SKM-1 treated with dmso at 0.1 percent for 144 hours (cell line): ENCODE data around the gene ATP2B2.
A peak's percentile ranks its signal among the peaks of the same experiment; 100 is the strongest.

Experiments used
- DNase-seq: peaks from one replicate; lab custom pipeline; 2025; ENCODE audit not compliant: unreplicated experiment; lab: John Stamatoyannopoulos, UW

Gene ATP2B2

GRCh38 chr3:10334459-10334858, 170.9 kb downstream of the ATP2B2 start:
- DNase-seq: no peak

GRCh38 chr3:10334042-10334441, 171.3 kb downstream of the ATP2B2 start:
- no peak for DNase-seq

DNA sequence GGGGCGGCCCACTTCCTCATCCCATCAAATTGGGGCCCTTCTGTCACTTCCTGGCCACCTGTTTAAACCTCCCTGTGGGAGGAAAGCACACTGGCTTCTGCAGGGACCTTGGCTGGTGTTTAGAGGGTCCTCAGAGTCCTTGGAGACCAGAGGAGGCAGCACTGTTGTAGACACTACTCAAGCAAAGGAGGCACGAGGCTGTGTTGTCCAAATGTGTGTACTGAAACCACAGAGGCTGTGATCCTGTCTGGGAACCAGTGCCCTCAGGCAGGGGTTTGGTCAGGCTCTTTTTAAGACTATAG, 172.1 kb downstream of the ATP2B2 start:
- DNase-seq: no peak

- no peak for DNase-seq
These were observed 172.7 kb downstream of the ATP2B2 start for GRCh38 chr3:10332481-10333348.

- no peak for DNase-seq
These were observed 174.1 kb downstream of the ATP2B2 start for GRCh38 chr3:10331320-10331719.

GRCh38 chr3:10330319-10330718, 175.1 kb downstream of the ATP2B2 start:
- no peak for DNase-seq

- DNase-seq: no peak
These were observed 175.8 kb downstream of the ATP2B2 start for GRCh38 chr3:10329495-10330015.

DNA sequence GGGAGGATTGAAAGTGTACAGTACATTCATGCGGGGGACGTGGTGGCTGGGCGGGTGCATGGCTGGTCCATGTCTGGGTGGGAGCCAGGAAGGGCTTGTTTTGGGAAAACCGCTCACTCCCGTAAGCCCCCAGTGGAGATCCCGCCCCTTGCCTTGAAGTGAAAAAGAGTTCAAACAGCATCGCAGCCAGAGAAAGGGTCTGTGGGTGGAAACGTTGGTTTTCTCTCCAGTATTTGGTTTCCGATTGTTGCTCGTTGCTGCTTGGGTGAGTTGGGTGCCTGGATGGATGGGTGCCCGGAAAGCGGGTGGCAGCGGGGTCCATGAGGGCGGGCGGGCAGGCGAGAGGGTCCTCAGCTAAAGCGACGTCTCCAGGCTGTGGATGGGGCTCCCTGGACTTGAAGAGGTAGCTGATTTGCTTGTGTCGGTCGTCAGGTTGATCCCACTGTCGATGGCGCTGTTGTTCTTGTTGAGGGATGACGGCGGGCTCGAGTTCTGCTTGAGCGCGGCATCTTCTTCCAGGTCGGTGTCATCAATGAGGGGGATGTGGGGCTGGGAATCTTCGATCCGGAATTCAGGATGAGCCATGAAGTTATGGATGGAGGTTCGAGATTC, 176.8 kb downstream of the ATP2B2 start:
- no peak for DNase-seq

DNA sequence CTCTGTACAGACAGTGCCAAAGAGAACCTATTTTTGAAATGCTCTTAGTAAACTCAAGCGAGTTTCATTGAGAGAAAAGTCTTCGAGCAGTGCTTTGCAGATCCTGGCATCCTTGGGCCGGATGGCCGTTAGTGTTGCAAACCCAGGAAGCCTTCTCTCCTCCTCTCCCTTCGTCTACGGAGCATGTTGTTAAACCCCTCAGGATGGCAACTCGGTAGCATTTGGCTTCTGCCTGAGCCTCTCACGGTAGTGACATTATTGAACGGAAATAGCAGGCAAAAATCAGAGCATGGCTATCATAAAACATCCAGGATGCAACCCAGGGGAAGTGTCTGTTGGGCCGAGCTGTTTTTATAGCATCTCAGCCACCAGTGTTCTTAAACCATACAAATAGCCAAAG, 177.8 kb downstream of the ATP2B2 start:
- DNase-seq: no peak

GRCh38 chr3:10322352-10322710, 183.1 kb downstream of the ATP2B2 start:
- DNase-seq: peak; percentile 41

GRCh38 chr3:10321630-10322351, 183.6 kb downstream of the ATP2B2 start:
- no peak for DNase-seq

DNA sequence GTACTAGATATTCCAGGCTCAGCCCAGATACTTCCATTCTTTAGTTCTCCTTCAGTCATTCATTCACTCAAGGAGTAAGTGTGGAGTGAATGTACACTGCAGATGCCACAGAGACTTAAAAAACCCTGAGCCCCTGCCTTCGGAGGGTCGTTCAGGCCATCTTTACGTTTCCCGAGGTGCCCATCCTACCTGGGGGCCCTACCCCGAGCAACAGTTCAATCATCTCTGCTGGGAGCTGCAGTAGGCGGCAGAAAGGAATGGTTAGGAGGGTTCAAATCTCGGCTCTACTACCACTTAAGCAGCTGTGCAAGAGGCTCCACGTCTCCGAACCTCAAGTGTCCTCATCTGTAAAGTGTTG, 185.1 kb downstream of the ATP2B2 start:
- DNase-seq: no peak

DNA sequence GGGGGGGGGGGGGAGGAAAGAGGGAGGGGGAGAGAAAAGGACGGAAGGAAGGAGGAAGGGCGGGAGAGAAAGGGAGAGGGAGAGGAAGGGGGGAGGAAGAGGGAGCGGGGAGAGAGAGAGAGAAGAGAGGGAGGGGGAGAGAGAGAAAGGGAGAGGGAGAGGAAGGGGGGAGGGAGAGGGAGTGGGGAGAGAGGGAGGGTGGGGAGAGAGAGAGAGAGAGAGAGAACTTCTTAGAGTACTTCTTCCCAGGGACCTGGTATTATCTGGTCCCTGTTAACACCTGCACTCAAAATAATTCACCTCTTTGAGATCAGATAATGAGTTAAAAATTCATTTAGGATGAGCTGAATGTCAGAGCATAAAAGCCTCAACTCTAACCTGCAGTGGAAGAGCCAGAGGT, 185.6 kb downstream of the ATP2B2 start:
- DNase-seq: no peak

- no peak for DNase-seq
These were observed 186.1 kb downstream of the ATP2B2 start for GRCh38 chr3:10319251-10319650.

DNA sequence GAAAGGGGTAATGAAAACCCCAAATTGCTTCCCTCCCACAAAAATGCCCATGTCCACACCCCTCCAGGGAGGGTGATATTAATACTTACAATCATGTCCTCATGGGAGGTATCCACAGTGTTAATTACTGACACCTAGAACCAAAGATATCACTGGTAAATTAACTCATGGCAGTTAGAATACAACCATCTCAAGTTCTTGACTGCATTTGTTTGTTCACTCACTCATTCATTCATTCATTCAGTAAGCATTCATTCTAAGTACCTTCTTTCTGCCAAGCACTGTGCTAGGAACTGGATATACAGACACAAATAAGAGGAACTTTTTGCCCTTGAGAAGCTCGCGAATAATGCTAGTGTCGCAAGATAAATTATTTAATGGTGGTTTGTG, 187.4 kb downstream of the ATP2B2 start:
- no peak for DNase-seq

DNA sequence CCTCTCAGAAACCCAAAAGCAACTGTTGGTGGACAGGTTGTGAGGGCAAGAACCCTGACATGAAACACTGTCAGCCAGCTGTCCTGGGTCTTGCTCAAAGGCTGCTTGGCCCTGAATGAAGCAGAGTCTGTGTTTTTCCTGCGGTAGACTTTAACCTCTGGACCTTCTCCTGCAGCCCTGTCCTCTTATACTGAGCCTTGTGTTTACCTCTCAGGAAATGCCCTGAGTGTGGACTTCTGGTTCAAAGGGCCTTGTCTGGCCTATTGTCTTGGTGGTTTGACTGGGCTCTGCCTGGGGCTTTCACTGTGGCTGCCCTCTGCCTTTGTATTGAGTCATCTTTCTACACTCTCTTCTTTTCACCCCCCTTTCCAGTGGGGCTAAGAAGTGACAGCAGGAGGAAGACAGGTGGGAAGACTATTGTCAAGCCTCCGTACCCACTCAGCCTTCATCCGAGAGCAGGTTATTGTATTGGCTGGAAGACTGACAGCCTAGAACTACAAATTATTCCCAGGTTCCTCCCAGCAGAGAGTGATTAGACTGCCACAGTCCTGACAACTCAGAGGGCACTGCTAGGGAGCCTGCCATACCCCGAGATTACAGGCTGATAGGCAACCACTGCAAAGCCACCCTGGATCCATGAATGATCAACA, 187.9 kb downstream of the ATP2B2 start:
- no peak for DNase-seq

DNA sequence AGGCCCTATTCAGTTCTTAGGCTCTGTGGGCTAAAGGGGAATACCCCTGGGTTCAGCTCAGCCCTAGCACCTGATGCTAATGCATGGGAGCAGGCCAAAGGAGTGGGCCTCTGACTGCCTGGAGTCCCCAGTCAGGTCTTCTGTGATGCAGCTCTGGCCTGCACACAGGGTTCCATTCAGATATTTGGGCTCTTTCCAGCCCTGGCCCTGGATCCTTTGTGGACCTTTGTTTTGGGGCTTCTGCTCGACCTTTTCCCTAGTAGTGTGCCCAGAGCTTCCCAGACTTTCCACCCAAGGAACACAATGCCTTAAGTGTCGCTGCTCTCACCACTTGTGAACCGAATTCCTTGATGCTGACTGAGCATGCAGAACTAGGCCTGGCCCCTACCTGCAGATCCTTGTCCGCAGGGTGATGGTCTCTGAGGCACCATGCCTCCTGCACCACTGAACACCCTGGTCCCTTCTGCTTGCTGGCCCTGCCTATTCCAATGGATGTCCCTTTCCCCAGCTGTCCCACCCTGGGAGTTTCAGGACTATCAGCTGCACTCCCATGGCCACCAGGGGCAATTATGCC, 189.5 kb downstream of the ATP2B2 start:
- DNase-seq: no peak

GRCh38 chr3:10315101-10315500, 190.3 kb downstream of the ATP2B2 start:
- DNase-seq: no peak

- no peak for DNase-seq
These were observed 192.5 kb downstream of the ATP2B2 start for GRCh38 chr3:10312861-10313260.

GRCh38 chr3:10312391-10312790, 193.0 kb downstream of the ATP2B2 start:
- DNase-seq: no peak

GRCh38 chr3:10311710-10312109, 193.7 kb downstream of the ATP2B2 start:
- DNase-seq: no peak
